ENCODE data around the gene CACUL1. TPM values are rescaled to one million over a fixed set of nuclear protein-coding genes. Genes with fewer than 3 reads are reported as not detected.

The CACUL1 gene
- total and polyA plus RNA-seq, 10 donors, result 4.3 to 56.7 (median 34.9) TPM

- WGBS, 5 donors, result 74 to 93% (median 85%) methylated on average over 4 of the region's 4 CpGs
- Histone ChIP-seq H3K4me3 (no peak overlapping the region), H3K4me1 (no peaks in the 10 kb centered on the region), H3K9me3 (peaks cover 0 to 23% (median 12%) of the 10 kb centered on the region in 8 donors), H3K27me3 (replicated peaks in 1 of 7) (no peaks in the 10 kb centered on the region), H3K36me3 (no peaks in the 10 kb centered on the region), H3K27ac (no peak overlapping the region)
- intact Hi-C loops (cut with DNase I; ENCODE audit: low total_unique reads), result no loop called here
- no peak for DNase-seq
- TF ChIP-seq, protein P1, sequence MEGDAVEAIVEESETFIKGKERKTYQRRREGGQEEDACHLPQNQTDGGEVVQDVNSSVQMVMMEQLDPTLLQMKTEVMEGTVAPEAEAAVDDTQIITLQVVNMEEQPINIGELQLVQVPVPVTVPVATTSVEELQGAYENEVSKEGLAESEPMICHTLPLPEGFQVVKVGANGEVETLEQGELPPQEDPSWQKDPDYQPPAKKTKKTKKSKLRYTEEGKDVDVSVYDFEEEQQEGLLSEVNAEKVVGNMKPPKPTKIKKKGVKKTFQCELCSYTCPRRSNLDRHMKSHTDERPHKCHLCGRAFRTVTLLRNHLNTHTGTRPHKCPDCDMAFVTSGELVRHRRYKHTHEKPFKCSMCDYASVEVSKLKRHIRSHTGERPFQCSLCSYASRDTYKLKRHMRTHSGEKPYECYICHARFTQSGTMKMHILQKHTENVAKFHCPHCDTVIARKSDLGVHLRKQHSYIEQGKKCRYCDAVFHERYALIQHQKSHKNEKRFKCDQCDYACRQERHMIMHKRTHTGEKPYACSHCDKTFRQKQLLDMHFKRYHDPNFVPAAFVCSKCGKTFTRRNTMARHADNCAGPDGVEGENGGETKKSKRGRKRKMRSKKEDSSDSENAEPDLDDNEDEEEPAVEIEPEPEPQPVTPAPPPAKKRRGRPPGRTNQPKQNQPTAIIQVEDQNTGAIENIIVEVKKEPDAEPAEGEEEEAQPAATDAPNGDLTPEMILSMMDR (IDR thresholded peaks at IDR 0.05 in 8 of 11, conservative IDR thresholded peaks at IDR 0.05 in 3 of 11), result no peak
- no peak for TF ChIP-seq POLR2AphosphoS5 (IDR thresholded peaks at IDR 0.05)
- TF ChIP-seq POLR2A (IDR thresholded peaks at IDR 0.05), result no peak
Observed at GRCh38 chr10:118773041-118773440, 18.3 kb upstream of the CACUL1 start.

DNA sequence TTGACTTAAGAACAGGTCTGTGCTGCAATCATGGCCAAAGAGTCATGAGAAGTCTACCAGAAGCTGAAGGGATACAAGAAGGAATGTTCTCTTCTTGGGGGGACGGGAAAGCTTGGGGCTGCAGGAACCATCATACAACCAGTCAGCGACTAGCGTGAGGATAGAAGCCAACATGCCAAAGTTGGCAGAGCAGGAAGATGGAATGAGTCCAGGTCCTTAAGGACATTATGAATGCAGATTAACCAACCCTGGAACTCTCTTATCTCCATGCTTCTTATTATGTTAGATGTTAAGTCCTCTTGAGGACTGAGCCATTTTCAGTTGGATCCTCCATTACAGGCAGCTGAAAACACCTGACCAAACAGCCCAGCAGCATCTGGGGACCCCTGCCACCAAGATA lies 17.2 kb upstream of the CACUL1 start:
- 88 to 95% (median 92%) methylated on average over 3 of the region's 3 CpGs for WGBS, 5 donors
- no peak for DNase-seq
- H3K27ac ChIP-seq, result no peak overlapping the region
- peaks cover 0 to 14% (median 4%) of the 10 kb centered on the region in 8 donors for H3K9me3 ChIP-seq
- H3K4me3 ChIP-seq, result no peak overlapping the region
- TF ChIP-seq, protein P1 (IDR thresholded peaks at IDR 0.05 in 8 of 11, conservative IDR thresholded peaks at IDR 0.05 in 3 of 11), result no peak
- TF ChIP-seq POLR2A (IDR thresholded peaks at IDR 0.05) (no peak), POLR2AphosphoS5 (IDR thresholded peaks at IDR 0.05) (no peak)
- H3K4me1 ChIP-seq, result no peaks in the 10 kb centered on the region
- H3K27me3 ChIP-seq (replicated peaks in 1 of 7), result no peaks in the 10 kb centered on the region
- intact Hi-C loops (cut with DNase I; ENCODE audit: low total_unique reads), result no loop called here
- no peaks in the 10 kb centered on the region for H3K36me3 ChIP-seq

DNA sequence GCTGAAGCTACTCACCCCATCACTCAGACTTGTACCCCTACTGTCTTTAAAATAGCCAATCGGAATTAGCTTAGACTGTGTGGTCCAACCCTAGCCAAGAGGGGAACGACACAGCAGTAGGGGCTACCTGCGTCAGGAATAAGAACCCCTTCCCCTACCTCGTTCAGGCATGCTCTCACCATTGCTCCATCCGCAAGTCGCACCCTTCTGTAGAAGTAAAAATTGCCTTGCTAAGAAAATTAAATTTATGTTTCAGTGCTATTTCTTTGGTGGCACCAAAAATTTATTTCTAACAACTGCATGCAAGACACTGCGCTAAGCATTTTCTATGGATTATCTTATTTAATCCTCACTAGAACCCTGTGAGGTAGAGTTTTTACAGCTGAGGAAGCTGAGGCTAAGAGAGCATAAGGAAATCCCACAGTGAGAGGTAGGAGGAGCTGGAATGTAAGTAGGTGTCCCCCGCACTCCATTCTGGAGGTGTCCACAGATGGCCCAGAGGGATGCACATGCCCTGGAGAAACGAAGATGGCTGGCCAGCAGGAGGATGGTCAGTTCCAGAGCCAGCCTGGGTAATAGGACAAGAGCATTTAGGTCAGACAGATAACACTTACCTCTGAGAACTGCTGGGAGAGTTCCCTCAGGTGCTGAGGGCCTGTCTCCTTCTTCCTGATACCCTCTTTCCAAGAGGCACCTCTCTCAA lies 15.3 kb upstream of the CACUL1 start:
- Histone ChIP-seq H3K27me3 (replicated peaks in 1 of 7) (no peaks in the 10 kb centered on the region), H3K4me3 (no peak overlapping the region), H3K27ac (no peak overlapping the region), H3K36me3 (no peaks in the 10 kb centered on the region), H3K9me3 (peaks cover 0 to 6% (median 0%) of the 10 kb centered on the region in 8 donors), H3K4me1 (no peaks in the 10 kb centered on the region)
- no peak for TF ChIP-seq POLR2AphosphoS5 (IDR thresholded peaks at IDR 0.05)
- TF ChIP-seq, protein P1 (IDR thresholded peaks at IDR 0.05 in 8 of 11, conservative IDR thresholded peaks at IDR 0.05 in 3 of 11), result no peak
- TF ChIP-seq POLR2A (IDR thresholded peaks at IDR 0.05), result no peak
- intact Hi-C loops (cut with DNase I; ENCODE audit: low total_unique reads), result no loop called here
- no peak for DNase-seq
- WGBS, 5 donors, result 83 to 90% (median 88%) methylated on average over 9 of the region's 9 CpGs

DNA sequence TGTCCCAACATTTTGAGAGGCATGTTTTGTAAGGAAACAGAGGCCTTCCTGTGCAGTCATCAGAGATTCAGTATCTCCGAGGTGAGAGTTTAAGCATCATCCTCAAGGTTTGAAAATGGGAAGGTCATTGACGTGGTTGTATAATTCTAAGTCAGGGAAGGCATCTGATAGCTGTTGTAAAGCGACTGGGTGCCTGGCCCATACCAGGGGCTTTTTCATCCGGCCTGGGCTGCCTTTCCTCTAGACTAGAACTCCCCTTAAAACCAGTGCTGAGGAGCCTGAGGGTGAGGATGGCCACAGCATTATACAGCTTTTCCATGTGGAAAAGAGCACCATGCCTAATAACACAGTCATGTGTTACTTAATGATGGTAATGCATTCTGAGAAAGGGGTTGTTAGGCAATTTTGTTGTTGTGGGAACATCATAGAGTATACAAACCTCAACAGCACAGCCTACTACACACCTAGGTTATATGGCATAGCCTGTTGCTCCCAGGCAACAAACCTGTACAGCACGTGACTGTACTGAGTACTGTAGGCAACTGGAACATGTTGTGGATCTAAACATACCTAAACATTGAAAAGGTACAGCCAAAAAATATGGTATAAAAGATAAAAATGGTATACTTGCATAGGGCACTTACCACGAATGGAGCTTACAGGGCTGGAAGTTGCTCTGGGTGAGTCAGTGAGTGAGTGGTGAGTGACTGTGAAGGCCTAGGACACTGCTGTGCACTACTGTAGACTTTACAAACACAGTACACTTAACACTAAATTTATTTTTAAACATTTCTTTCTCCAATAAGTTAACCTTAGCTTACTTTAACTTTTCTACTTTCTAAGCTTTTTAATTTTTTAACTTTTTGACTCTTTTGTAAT lies 13.5 kb upstream of the CACUL1 start:
- no peaks in the 10 kb centered on the region for H3K27me3 ChIP-seq (replicated peaks in 1 of 7)
- no peaks in the 10 kb centered on the region for H3K36me3 ChIP-seq
- H3K4me1 ChIP-seq, result no peaks in the 10 kb centered on the region
- no peak overlapping the region for H3K27ac ChIP-seq
- TF ChIP-seq POLR2A (IDR thresholded peaks at IDR 0.05) (no peak), POLR2AphosphoS5 (IDR thresholded peaks at IDR 0.05) (no peak)
- TF ChIP-seq, protein P1 (IDR thresholded peaks at IDR 0.05 in 8 of 11, conservative IDR thresholded peaks at IDR 0.05 in 3 of 11), result no peak
- no peak overlapping the region for H3K4me3 ChIP-seq
- no peak for DNase-seq
- intact Hi-C loops (cut with DNase I; ENCODE audit: low total_unique reads), result no loop called here
- H3K9me3 ChIP-seq, result peaks cover 0 to 6% (median 0%) of the 10 kb centered on the region in 8 donors
- WGBS, 5 donors, result 83 to 92% (median 84%) methylated on average over 6 of the region's 6 CpGs
